ENCODE data around the gene UPK1A. TPM values are rescaled to one million over a fixed set of nuclear protein-coding genes. Genes with fewer than 3 reads are reported as not detected.

The UPK1A gene
- total RNA-seq, 1 experiment from 2014 or later = 0.69 TPM

- Histone ChIP-seq H2AFZ (ENCODE audit: low read depth, low read length, poor library complexity, severe bottlenecking) (no peak overlapping the region), H4K20me1 (ENCODE audit: insufficient read depth) (no peaks in the 10 kb centered on the region), H3K36me3 (ENCODE audit: control insufficient read depth in 1 of 2, insufficient read depth in 2 of 2, low read length in 2 of 2) (peaks cover 57 to 60% of the 10 kb centered on the region in 2 experiments), H3K4me3 (replicated peaks in 1 of 2; ENCODE audit: low read depth in 1 of 2, low read length in 2 of 2) (no peak overlapping the region), H3K9me3 (ENCODE audit: control insufficient read depth in 1 of 2, insufficient read depth in 1 of 2, low read depth in 1 of 2, low read length in 2 of 2) (no peaks in the 10 kb centered on the region), H3K79me2 (ENCODE audit: insufficient read depth, low read length) (peaks cover 35% of the 10 kb centered on the region), H3K9ac (ENCODE audit: low read length) (no peak overlapping the region), H3K4me1 (ENCODE audit: control insufficient read depth in 1 of 2, insufficient read depth in 2 of 2, low read length in 2 of 2) (peaks cover 7 to 9% of the 10 kb centered on the region in 2 experiments; a peak in 3 of 4 replicates), H3K9me2 (ENCODE audit: insufficient read depth) (no peaks in the 10 kb centered on the region), H3K27me3 (ENCODE audit: insufficient read depth, low read length) (no peaks in the 10 kb centered on the region), H3K27ac (ENCODE audit: low read depth, low read length) (no peak overlapping the region), H3K4me2 (ENCODE audit: low read length) (no peak overlapping the region)
- ATAC-seq (no peak), DNase-seq (ENCODE audit: low read depth, low spot score) (no peak)
- no peak for TF ChIP-seq SRF (IDR thresholded peaks at IDR 0.05; ENCODE audit: low read depth)
- no peak for TF ChIP-seq EZH2phosphoT487 (IDR thresholded peaks at IDR 0.05; ENCODE audit: borderline replicate concordance)
- TF ChIP-seq RAD21 (IDR thresholded peaks at IDR 0.05; ENCODE audit: low read depth) = no peak
- TF ChIP-seq POLR2AphosphoS5 (IDR thresholded peaks at IDR 0.05; ENCODE audit: low read depth, low read length) = no peak
- no peak for TF ChIP-seq SP1 (IDR thresholded peaks at IDR 0.05; ENCODE audit: low read depth)
- BruUV-seq (replicated peaks) = no TSS peak
- ChIA-PET CTCF (interaction anchor here (0.9 kb wide), 1 partner anchor 18 kb away, joined by 3 read pairs; no protein-coding TSS in a partner anchor), POLR2A (interaction anchor here (1.3 kb wide), 1 partner anchor 22 kb away, joined by 3 read pairs; the partner anchor contains the start of genes PSENEN and U2AF1L4), RAD21 (ENCODE audit: low non-redundant PET in 1 of 2, low total read pairs in 2 of 2, uncharacterized antibody in 2 of 2, unreplicated experiment in 2 of 2) (no interaction called here)
- intact Hi-C loops (cut with micrococcal nuclease) = no loop called here
These were observed 56.6 kb downstream of the UPK1A start for GRCh38 chr19:35722897-35723296.

GRCh38 chr19:35723671-35724070 lies 57.4 kb downstream of the UPK1A start:
- H3K4me2 ChIP-seq (ENCODE audit: low read length) = no peak overlapping the region
- H4K20me1 ChIP-seq (ENCODE audit: insufficient read depth) = no peaks in the 10 kb centered on the region
- no peaks in the 10 kb centered on the region for H3K27me3 ChIP-seq (ENCODE audit: insufficient read depth, low read length)
- H3K79me2 ChIP-seq (ENCODE audit: insufficient read depth, low read length) = peaks cover 29% of the 10 kb centered on the region
- H3K4me3 ChIP-seq (replicated peaks in 1 of 2; ENCODE audit: low read depth in 1 of 2, low read length in 2 of 2) = no peak overlapping the region
- intact Hi-C loops (cut with micrococcal nuclease) = no loop called here
- no peaks in the 10 kb centered on the region for H3K9me2 ChIP-seq (ENCODE audit: insufficient read depth)
- H2AFZ ChIP-seq (ENCODE audit: low read depth, low read length, poor library complexity, severe bottlenecking) = no peak overlapping the region
- H3K9me3 ChIP-seq (ENCODE audit: control insufficient read depth in 1 of 2, insufficient read depth in 1 of 2, low read depth in 1 of 2, low read length in 2 of 2) = no peaks in the 10 kb centered on the region
- ChIA-PET RAD21 (ENCODE audit: low non-redundant PET in 1 of 2, low total read pairs in 2 of 2, uncharacterized antibody in 2 of 2, unreplicated experiment in 2 of 2) (no interaction called here), POLR2A (interaction anchor here (1.0 to 1.3 kb wide), 2 partner anchors 17 to 22 kb away, joined by 3 to 5 read pairs; partner anchors contain the start of genes PSENEN and U2AF1L4), CTCF (interaction anchor here (0.9 kb wide), 1 partner anchor 17 kb away, joined by 3 read pairs; no protein-coding TSS in a partner anchor)
- BruUV-seq (replicated peaks) = no TSS peak
- no peak for DNase-seq (ENCODE audit: low read depth, low spot score)
- TF ChIP-seq TCF7L2 (IDR thresholded peaks at IDR 0.05; ENCODE audit: borderline replicate concordance, extremely low read depth, insufficient read depth, insufficient read length) (no peak), CEBPB (IDR thresholded peaks at IDR 0.05; ENCODE audit: low read depth) (no peak), ATF3 (IDR thresholded peaks at IDR 0.05) (no peak), ELF1 (IDR thresholded peaks at IDR 0.05; ENCODE audit: borderline replicate concordance, low read depth) (no peak), REST (IDR thresholded peaks at IDR 0.05; ENCODE audit: low read depth) (no peak), JUND (IDR thresholded peaks at IDR 0.05) (no peak), ZNF274 (IDR thresholded peaks at IDR 0.05; ENCODE audit: low read depth, low read length) (no peak), SP1 (IDR thresholded peaks at IDR 0.05; ENCODE audit: low read depth) (no peak), RAD21 (IDR thresholded peaks at IDR 0.05; ENCODE audit: low read depth) (no peak), POLR2A (IDR thresholded peaks at IDR 0.05; ENCODE audit: borderline replicate concordance, extremely low read depth, insufficient read depth, insufficient read length) (no peak), EZH2 (IDR thresholded peaks at IDR 0.05) (no peak), SRF (IDR thresholded peaks at IDR 0.05; ENCODE audit: low read depth) (no peak)
- no peak overlapping the region for H3K27ac ChIP-seq (ENCODE audit: low read depth, low read length)
- H3K9ac ChIP-seq (ENCODE audit: low read length) = no peak overlapping the region
- peaks cover 61 to 65% of the 10 kb centered on the region in 2 experiments for H3K36me3 ChIP-seq (ENCODE audit: control insufficient read depth in 1 of 2, insufficient read depth in 2 of 2, low read length in 2 of 2)
- H3K4me1 ChIP-seq (ENCODE audit: control insufficient read depth in 1 of 2, insufficient read depth in 2 of 2, low read length in 2 of 2) = peaks cover 7 to 9% of the 10 kb centered on the region in 2 experiments; a peak in 3 of 4 replicates
- no peak for ATAC-seq

Measured in HCT116 (cell line).